ENCODE data around the gene RBM38. TPM values are rescaled to one million over a fixed set of nuclear protein-coding genes. Genes with fewer than 3 reads are reported as not detected.

Gene RBM38
- total RNA-seq, 1 experiment from 2014 or later: 56.5 TPM

DNA sequence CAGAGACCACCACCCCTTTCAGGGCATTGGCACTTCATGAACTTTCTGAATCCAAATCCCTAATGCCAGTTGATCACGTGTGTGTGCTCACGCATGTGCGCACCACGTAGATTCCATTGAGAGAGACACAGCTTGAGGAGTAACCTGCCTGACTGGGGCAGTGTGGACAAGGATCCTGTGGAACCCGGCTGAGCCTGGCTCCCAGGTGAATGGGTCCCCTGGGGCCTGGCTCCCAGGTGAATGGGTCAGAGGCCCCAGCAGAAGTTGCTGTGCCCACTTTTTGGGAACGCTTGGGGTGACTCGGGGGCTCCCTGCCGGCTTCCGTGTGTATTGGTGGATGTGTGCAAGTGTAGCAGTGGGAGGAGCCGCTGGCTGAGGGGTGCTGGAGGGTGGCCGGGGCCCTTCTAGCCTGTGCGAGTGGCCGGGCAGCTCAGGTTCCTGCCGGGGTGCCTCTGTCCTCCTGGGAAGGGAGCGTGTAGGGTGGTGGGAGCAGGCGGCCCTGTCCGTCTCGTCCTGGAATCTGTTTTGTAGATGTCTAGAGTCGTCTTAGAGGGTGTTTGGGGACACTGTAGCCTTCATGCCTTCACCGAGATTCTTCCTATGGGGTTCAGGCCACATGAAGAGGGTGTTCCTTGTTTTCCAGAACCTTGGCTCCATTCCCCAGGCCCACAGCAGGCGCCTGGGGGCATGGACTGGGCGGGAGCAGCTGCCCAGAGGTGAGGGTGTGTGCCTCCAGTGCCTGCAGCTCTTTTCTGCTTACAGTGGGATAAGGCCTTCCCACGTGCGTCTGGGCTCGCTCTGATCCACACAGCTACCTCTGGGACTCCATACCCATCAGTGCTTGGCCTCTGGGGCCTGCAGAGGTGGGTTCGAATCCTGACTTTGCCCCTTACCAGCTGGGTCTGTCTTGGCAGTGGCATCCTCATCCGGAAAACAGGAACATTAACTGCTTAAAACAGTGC lies 3.2 kb downstream of the RBM38 start:
- H3K9me2 ChIP-seq (replicated peaks; ENCODE audit: low read length): no peaks in the 10 kb centered on the region
- no peak overlapping the region for H3K9ac ChIP-seq (ENCODE audit: low read length)
- H3K36me3 ChIP-seq (ENCODE audit: low read depth, low read length): peaks cover 31% of the 10 kb centered on the region; the same call in 1 of the 2 replicates
- TF ChIP-seq, protein P1, sequence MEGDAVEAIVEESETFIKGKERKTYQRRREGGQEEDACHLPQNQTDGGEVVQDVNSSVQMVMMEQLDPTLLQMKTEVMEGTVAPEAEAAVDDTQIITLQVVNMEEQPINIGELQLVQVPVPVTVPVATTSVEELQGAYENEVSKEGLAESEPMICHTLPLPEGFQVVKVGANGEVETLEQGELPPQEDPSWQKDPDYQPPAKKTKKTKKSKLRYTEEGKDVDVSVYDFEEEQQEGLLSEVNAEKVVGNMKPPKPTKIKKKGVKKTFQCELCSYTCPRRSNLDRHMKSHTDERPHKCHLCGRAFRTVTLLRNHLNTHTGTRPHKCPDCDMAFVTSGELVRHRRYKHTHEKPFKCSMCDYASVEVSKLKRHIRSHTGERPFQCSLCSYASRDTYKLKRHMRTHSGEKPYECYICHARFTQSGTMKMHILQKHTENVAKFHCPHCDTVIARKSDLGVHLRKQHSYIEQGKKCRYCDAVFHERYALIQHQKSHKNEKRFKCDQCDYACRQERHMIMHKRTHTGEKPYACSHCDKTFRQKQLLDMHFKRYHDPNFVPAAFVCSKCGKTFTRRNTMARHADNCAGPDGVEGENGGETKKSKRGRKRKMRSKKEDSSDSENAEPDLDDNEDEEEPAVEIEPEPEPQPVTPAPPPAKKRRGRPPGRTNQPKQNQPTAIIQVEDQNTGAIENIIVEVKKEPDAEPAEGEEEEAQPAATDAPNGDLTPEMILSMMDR (conservative IDR thresholded peaks at IDR 0.05; ENCODE audit: low read depth, low read length): no peak
- TF ChIP-seq EZH2phosphoT487 (IDR thresholded peaks at IDR 0.05; ENCODE audit: borderline replicate concordance, low read length) (no peak), EZH2 (IDR thresholded peaks at IDR 0.05; ENCODE audit: low read length, unreplicated experiment) (no peak)
- peaks cover 27% of the 10 kb centered on the region for H3K4me1 ChIP-seq (ENCODE audit: insufficient read depth, low read length)
- ChIA-PET POLR2A (ENCODE audit: unreplicated experiment) (no interaction called here), CTCF (no interaction called here)
- peaks cover 8% of the 10 kb centered on the region; the same call in 1 of the 2 replicates for H4K20me1 ChIP-seq (ENCODE audit: low read length)
- BruUV-seq (replicated peaks): no TSS peak
- no peaks in the 10 kb centered on the region for H3F3A ChIP-seq (ENCODE audit: low read length, unreplicated experiment)
- ATAC-seq: no peak
- H3K27me3 ChIP-seq (ENCODE audit: low read length): no peaks in the 10 kb centered on the region
- DNase-seq: no peak
- no peaks in the 10 kb centered on the region for H3K9me3 ChIP-seq (ENCODE audit: low read length)
- no peak overlapping the region for H2AFZ ChIP-seq (ENCODE audit: low read length)
- no peak overlapping the region for H3K4me3 ChIP-seq (ENCODE audit: low read length)
- H3K4me2 ChIP-seq (ENCODE audit: low read length): no peak overlapping the region
- no peak overlapping the region for H3K27ac ChIP-seq (ENCODE audit: low read length)
- intact Hi-C loops (cut with micrococcal nuclease): loop anchor here (5.0 kb wide), 1 partner anchor 43 kb away; no protein-coding TSS in a partner anchor
- H3K79me2 ChIP-seq (ENCODE audit: low read length): peaks cover 44% of the 10 kb centered on the region

DNA sequence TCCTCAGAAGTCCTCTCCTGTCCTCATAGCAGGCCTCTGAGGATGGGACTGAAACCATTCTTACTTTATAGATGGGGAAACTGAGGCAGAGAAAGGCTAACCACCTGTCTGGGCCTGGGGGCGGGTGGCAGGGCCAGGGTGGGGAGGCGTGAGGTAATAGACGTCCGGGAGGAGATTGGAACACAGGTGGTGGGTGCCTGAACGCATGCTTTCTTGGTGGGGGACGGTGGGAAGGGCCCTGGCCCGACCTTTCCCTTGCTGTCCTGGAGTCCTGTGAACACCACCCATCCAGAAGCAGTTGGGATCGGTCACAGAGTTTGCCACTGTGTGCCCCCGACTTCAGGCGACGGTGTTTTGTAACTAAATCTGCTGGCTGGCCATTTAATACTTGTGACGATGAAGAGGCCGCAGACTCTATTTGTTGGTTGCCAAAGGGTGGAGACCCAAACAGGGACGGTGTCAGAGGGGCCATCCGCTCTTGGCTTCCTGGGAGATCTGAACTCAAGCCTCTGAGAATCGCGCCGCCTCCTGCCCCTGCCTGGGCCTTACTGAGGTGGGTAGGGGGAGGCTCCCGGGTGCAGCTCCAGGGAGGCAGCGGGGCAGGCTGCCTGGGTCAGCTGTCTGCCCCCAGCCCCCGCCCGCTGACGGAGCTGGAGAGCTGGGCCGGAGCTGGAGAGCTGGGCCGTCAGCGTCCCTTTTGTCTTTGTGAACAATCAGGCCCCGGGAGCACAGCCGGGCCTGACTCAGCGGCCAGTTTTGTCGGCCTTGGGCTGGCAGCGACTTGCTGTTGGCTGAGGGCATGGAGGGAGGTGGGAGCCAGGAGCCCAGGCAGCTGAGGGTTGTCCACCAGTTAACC lies 4.1 kb downstream of the RBM38 start:
- ChIA-PET POLR2A (ENCODE audit: unreplicated experiment) (no interaction called here), CTCF (no interaction called here)
- intact Hi-C loops (cut with micrococcal nuclease): no loop called here
- Histone ChIP-seq H3K9me2 (replicated peaks; ENCODE audit: low read length) (no peaks in the 10 kb centered on the region), H3F3A (ENCODE audit: low read length, unreplicated experiment) (no peaks in the 10 kb centered on the region), H3K36me3 (ENCODE audit: low read depth, low read length) (peaks cover 32% of the 10 kb centered on the region; the same call in 1 of the 2 replicates), H3K79me2 (ENCODE audit: low read length) (peaks cover 45% of the 10 kb centered on the region), H3K9ac (ENCODE audit: low read length) (no peak overlapping the region), H4K20me1 (ENCODE audit: low read length) (peaks cover 8% of the 10 kb centered on the region; the same call in 1 of the 2 replicates), H3K4me1 (ENCODE audit: insufficient read depth, low read length) (peaks cover 21% of the 10 kb centered on the region), H3K9me3 (ENCODE audit: low read length) (no peaks in the 10 kb centered on the region), H3K4me2 (ENCODE audit: low read length) (no peak overlapping the region), H3K27me3 (ENCODE audit: low read length) (no peaks in the 10 kb centered on the region), H3K27ac (ENCODE audit: low read length) (no peak overlapping the region), H3K4me3 (ENCODE audit: low read length) (no peak overlapping the region), H2AFZ (ENCODE audit: low read length) (no peak overlapping the region)
- TF ChIP-seq EZH2phosphoT487 (IDR thresholded peaks at IDR 0.05; ENCODE audit: borderline replicate concordance, low read length): no peak
- no peak for TF ChIP-seq EZH2 (IDR thresholded peaks at IDR 0.05; ENCODE audit: low read length, unreplicated experiment)
- TF ChIP-seq, protein P1 (conservative IDR thresholded peaks at IDR 0.05; ENCODE audit: low read depth, low read length): no peak
- ATAC-seq (no peak), DNase-seq (no peak)
- BruUV-seq (replicated peaks): no TSS peak

Data from PC-3 (cell line).